GM10248 (cell line): Measurements from ENCODE around the gene BRINP2.

Source experiments
- CTCF ChIA-PET: fragments of 300-600 bp; sonication (Branson Sonifier 250); formaldehyde crosslinking; extraction: SDS; loops from one replicate; lab custom pipeline; 2021; ENCODE audit warnings: antibody characterized with exemption; lab: Yijun Ruan, JAX
- POLR2A ChIA-PET: fragments of 350-650 bp; sonication (Branson Sonifier 250); formaldehyde crosslinking; extraction: SDS; loops from one replicate; lab custom pipeline; 2020; ENCODE audit warnings: antibody characterized with exemption; lab: Yijun Ruan, JAX
- DNase-seq: peaks from one replicate; pipeline ENCODE4 v3.0.0; 2012; ENCODE audit errors: extremely low spot score
- TF ChIP-seq, protein P1 (sequence below): IDR thresholded peaks from 2 replicates; pipeline ENCODE4 v1.5.1; 2012; ENCODE audit warnings: mild to moderate bottlenecking, low read depth; ENCODE audit errors: extremely low read depth, missing control alignments, control extremely low read depth

BRINP2 gene

GRCh38 chr1:177174921-177175634 is 4.3 kb downstream of the BRINP2 start:
- no peak for DNase-seq
- TF ChIP-seq, protein P1, sequence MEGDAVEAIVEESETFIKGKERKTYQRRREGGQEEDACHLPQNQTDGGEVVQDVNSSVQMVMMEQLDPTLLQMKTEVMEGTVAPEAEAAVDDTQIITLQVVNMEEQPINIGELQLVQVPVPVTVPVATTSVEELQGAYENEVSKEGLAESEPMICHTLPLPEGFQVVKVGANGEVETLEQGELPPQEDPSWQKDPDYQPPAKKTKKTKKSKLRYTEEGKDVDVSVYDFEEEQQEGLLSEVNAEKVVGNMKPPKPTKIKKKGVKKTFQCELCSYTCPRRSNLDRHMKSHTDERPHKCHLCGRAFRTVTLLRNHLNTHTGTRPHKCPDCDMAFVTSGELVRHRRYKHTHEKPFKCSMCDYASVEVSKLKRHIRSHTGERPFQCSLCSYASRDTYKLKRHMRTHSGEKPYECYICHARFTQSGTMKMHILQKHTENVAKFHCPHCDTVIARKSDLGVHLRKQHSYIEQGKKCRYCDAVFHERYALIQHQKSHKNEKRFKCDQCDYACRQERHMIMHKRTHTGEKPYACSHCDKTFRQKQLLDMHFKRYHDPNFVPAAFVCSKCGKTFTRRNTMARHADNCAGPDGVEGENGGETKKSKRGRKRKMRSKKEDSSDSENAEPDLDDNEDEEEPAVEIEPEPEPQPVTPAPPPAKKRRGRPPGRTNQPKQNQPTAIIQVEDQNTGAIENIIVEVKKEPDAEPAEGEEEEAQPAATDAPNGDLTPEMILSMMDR, result no peak
- CTCF ChIA-PET, result no interaction called here
- POLR2A ChIA-PET, result no interaction called here

- TF ChIP-seq, protein P1, result no peak
- DNase-seq, result peak; percentile 18
- ChIA-PET CTCF (interaction anchor here (1.1 to 2.6 kb wide), 11 partner anchors 9 to 286 kb away, joined by 3 to 21 read pairs (median 6); partner anchors contain the start of gene ASTN1), POLR2A (no interaction called here)
Measured at GRCh38 chr1:177181280-177181630, 10.5 kb downstream of the BRINP2 start.

DNA sequence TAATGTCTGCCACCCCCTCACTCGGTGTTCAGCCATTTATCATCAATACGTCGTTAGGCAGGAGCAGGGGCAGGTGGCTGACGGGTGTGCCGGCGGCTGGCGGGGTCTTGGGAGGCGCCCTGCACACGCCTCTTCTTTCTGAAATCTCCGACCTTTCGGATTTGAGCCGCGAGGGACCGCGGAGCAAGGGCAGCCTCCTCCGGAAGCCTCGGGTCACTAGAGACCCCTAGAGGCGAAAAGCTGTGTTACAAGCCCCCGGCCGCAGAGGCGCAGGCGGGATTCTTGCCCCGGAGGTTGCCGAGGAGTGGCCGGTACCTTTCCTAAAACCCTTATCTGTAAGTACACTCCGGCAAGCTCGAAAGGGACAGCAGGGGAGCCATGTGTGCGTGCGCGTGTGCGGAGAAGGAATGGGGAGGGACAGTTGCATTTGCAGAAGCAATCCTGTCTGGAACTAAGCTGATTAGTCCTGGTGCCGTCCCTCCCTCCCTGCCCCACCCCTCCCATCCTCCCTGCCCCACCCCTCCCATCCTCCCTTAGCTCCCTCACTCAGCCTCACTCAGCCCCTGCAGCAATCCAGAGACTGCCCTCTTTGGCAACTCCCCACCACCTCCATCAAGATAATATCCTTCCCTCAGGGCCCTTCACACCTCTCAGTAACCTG is 11.0 kb downstream of the BRINP2 start:
- POLR2A ChIA-PET, result no interaction called here

GRCh38 chr1:177183836-177184235 is 13.1 kb downstream of the BRINP2 start:
- TF ChIP-seq, protein P1, result no peak
- ChIA-PET CTCF (no interaction called here), POLR2A (no interaction called here)
- DNase-seq, result no peak

More for the DNA sequence above, 11.0 kb downstream of the BRINP2 start:
- DNase-seq, result peak; percentile 81
- CTCF ChIA-PET, result interaction anchor here (0.7 to 2.6 kb wide), 17 partner anchors 9 to 289 kb away, joined by 3 to 21 read pairs (median 5); partner anchors contain the start of gene ASTN1
- TF ChIP-seq, protein P1, result peak; percentile 63

DNA sequence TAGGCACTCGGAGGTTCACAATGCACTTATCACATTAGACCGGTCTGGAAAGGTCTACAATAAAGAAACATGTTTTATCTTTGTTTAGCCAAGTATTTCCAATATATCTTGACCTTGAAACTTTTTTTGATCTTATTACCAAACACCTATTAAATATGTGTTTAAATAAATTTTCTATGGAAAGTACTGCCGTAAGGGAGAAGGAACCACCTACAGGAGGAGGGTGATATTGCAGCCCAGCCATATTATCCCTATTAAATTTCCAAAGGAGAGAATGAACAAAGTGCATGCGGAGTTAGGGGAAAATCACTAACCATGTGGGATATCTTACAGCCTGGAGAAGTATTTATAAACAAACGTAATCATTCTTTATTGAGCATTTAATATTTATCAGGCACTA is 14.5 kb downstream of the BRINP2 start:
- no peak for DNase-seq
- CTCF ChIA-PET, result no interaction called here
- POLR2A ChIA-PET, result no interaction called here
- TF ChIP-seq, protein P1, result no peak

DNA sequence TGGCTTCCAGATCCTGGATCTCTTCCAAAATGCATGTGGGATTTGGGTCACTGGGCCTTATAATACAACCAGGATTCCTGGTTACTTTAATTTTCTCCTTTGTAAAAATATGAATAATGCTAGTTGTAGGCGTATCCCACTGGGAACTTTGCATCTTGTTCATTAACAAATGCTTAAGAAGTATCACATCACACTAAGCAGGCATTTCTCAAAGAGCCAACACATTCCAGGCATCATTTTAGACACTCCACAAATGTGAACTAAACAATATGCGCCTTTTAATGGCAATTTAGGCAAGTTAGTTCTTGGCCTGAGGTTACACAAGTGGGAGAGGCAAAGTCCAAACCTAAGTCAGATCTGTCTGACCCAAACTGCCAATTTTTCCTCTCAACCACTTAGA is 15.9 kb downstream of the BRINP2 start:
- CTCF ChIA-PET, result no interaction called here
- DNase-seq, result no peak

More for the DNA sequence above, 15.9 kb downstream of the BRINP2 start:
- TF ChIP-seq, protein P1, result no peak
- POLR2A ChIA-PET, result no interaction called here
